Tibial nerve (tissue), 4 donors: Measurements from ENCODE around the gene TMEM255B.
A peak's percentile ranks its signal among the peaks of the same experiment; 100 is the strongest.

Experiments used
- EP300 ChIP-seq, 2 donors: sonication (generic); formaldehyde crosslinking; IDR thresholded peaks; one replicate each; pipeline ENCODE4 v1.6.1; 2017; ENCODE audit warnings: antibody characterized with exemption in 2 of 2, mild to moderate bottlenecking in 1 of 2
- POLR2A ChIP-seq, 2 donors: fragments of 450-650 bp; IDR thresholded peaks; one replicate each; pipeline ENCODE4 v1.6.1; 2017; ENCODE audit warnings: antibody characterized with exemption in 2 of 2, mild to moderate bottlenecking in 2 of 2, moderate library complexity in 2 of 2
- TF ChIP-seq, protein P1 (sequence below), 5 experiments: fragments of 200-600 bp in 3 of 5; fragments of 450-650 bp in 2 of 5; sonication (generic) in 3 of 5; IDR thresholded peaks; one replicate each; pipeline ENCODE4 v1.5.1; 2016 to 2019; ENCODE audit warnings: antibody characterized with exemption in 5 of 5, mild to moderate bottlenecking in 3 of 5, moderate library complexity in 2 of 5

DNA sequence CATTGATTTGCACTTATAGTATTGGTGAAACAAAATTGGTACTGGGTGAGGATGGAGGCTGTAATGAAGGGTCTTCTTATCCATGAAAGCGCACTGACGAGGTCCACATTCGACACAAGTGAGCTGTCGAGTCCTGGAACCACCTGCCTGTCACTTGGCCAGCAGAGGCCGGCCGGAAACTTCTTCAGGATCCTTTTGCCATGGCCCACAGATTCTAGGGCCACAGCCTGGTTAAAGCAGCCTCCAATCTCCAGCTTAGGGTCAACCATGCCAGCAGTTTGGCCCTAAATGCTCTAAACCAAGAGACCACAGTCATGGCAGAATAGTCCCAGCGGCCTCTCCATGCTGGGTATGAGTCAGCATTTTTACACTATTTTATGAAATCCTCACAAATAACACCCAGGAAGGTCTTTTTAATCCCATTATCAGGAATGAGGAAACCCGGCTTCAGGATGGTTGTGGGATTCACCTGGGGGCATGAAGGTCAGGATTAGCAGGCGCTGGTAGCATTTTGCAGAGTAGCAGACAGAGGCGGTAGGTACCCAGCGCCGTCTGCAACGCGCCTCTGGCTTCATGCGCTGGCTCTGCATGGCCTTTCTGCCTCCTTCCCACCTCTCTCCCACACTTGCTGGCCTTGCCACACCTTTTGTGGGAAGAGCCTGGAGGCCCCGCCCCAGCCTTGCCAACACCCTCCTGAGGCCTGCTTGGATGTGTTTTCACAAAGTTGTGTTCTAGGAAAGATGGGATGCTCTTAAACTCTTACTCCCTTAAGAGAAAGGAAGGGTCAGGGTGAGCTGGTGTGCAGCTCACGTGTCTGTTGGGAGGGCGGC is 89.6 kb downstream of the TMEM255B start:
- TF ChIP-seq, protein P1, sequence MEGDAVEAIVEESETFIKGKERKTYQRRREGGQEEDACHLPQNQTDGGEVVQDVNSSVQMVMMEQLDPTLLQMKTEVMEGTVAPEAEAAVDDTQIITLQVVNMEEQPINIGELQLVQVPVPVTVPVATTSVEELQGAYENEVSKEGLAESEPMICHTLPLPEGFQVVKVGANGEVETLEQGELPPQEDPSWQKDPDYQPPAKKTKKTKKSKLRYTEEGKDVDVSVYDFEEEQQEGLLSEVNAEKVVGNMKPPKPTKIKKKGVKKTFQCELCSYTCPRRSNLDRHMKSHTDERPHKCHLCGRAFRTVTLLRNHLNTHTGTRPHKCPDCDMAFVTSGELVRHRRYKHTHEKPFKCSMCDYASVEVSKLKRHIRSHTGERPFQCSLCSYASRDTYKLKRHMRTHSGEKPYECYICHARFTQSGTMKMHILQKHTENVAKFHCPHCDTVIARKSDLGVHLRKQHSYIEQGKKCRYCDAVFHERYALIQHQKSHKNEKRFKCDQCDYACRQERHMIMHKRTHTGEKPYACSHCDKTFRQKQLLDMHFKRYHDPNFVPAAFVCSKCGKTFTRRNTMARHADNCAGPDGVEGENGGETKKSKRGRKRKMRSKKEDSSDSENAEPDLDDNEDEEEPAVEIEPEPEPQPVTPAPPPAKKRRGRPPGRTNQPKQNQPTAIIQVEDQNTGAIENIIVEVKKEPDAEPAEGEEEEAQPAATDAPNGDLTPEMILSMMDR (IDR thresholded peaks at IDR 0.05), result no peak
- TF ChIP-seq POLR2A (IDR thresholded peaks at IDR 0.05), result no peak
- TF ChIP-seq EP300 (IDR thresholded peaks at IDR 0.05), result peak in 1 of 2 donors; percentile 24
